HCT116 (cell line): ENCODE results near the gene MVK. TPM values are rescaled to one million over a fixed set of nuclear protein-coding genes. Genes with fewer than 3 reads are reported as not detected.

Experiments
- ATAC-seq: fragments of 200-7000 bp; cut with Tn5 transposase; 2 replicates; pipeline ENCODE4 v1.9.1; 2020; ENCODE audit warnings: mild to moderate bottlenecking, moderate library complexity
- BruUV-seq: library from RNA; stranded (reverse); fragments of 400-500 nt; replicated peaks from 2 replicates; lab custom pipeline; 2021; lab: Mats Ljungman, UMichigan
- CTCF ChIA-PET: fragments of 300-600 bp; sonication (Branson Sonifier 250); formaldehyde crosslinking; loops from one replicate; lab custom pipeline; 2021; ENCODE audit warnings: antibody characterized with exemption; lab: Charles Lee
- POLR2A ChIA-PET: fragments of 300-600, 350-600 bp; sonication (Branson Sonifier 250); formaldehyde crosslinking; loops from one replicate; lab custom pipeline; 2021; ENCODE audit warnings: antibody characterized with exemption; lab: Charles Lee
- RAD21 ChIA-PET, 2 experiments: fragments of 300-600 bp; sonication (Branson Sonifier 250); formaldehyde crosslinking; loops; one replicate each; lab custom pipeline; 2023; ENCODE audit warnings: low total read pairs in 2 of 2; ENCODE audit not compliant: uncharacterized antibody in 2 of 2, unreplicated experiment in 2 of 2, low non-redundant PET in 1 of 2; lab: Charles Lee
- DNase-seq: peaks from one replicate; pipeline ENCODE4 v3.0.0-alpha.2; 2010; ENCODE audit warnings: low read depth, low spot score
- H2AFZ ChIP-seq: fragments of 200-600 bp; shearing (Covaris generic), sonication (generic); 2 replicates; pipeline ENCODE4 v1.6.1; 2017; ENCODE audit warnings: low read depth, mixed run types, mixed read lengths, antibody characterized with exemption, low read length; ENCODE audit not compliant: poor library complexity, severe bottlenecking
- H3K27ac ChIP-seq: 2 replicates; pipeline ENCODE4 v1.5.1; 2012; ENCODE audit warnings: low read depth, low read length
- H3K27me3 ChIP-seq: fragments of 200-600 bp; sonication (generic); 2 replicates; pipeline ENCODE4 v1.6.1; 2016; ENCODE audit warnings: mixed run types, low read length, mixed read lengths; ENCODE audit not compliant: insufficient read depth
- H3K36me3 ChIP-seq, 2 experiments: fragments of 200-500 bp in 1 of 2; fragments of 200-600 bp in 1 of 2; sonication (Bioruptor generic) in 1 of 2; sonication (generic) in 1 of 2; 2 replicates each; pipeline versions ENCODE4 v1.5.1 to v1.6.1; 2014 to 2016; ENCODE audit warnings: low read length in 2 of 2, inconsistent platforms in 1 of 2, mixed read lengths in 1 of 2, mixed run types in 1 of 2; ENCODE audit not compliant: insufficient read depth in 2 of 2, control insufficient read depth in 1 of 2
- H3K4me1 ChIP-seq, 2 experiments: fragments of 200-600 bp in 1 of 2; sonication (generic) in 1 of 2; 2 replicates each; pipeline versions ENCODE4 v1.5.1 to v1.6.1; 2012 to 2017; ENCODE audit warnings: low read length in 2 of 2, inconsistent platforms in 1 of 2, mild to moderate bottlenecking in 1 of 2, mixed read lengths in 1 of 2, mixed run types in 1 of 2, moderate library complexity in 1 of 2; ENCODE audit not compliant: insufficient read depth in 2 of 2, control insufficient read depth in 1 of 2
- H3K4me2 ChIP-seq: fragments of 200-600 bp; sonication (generic); 2 replicates; pipeline ENCODE4 v1.6.1; 2017; ENCODE audit warnings: mixed run types, low read length, mixed read lengths
- H3K4me3 ChIP-seq, 2 experiments: fragments of 200-600 bp in 1 of 2; sonication (generic) in 1 of 2; replicated peaks in 1 of 2; 2 replicates each; pipeline ENCODE4 v1.5.1; 2011 to 2016; ENCODE audit warnings: low read length in 2 of 2, control low read depth in 1 of 2, low read depth in 1 of 2, mild to moderate bottlenecking in 1 of 2, mixed read lengths in 1 of 2, mixed run types in 1 of 2
- H3K79me2 ChIP-seq: fragments of 200-600 bp; sonication (generic); 2 replicates; pipeline ENCODE4 v1.6.1; 2017; ENCODE audit warnings: mild to moderate bottlenecking, mixed run types, low read length, moderate library complexity, mixed read lengths; ENCODE audit not compliant: insufficient read depth
- H3K9ac ChIP-seq: fragments of 200-600 bp; sonication (generic); 2 replicates; pipeline ENCODE4 v1.6.1; 2016; ENCODE audit warnings: low read length, mixed read lengths
- H3K9me2 ChIP-seq: fragments of 200-600 bp; sonication (generic), shearing (Covaris generic); 2 replicates; pipeline ENCODE4 v1.6.1; 2017; ENCODE audit warnings: mixed run types, mild to moderate bottlenecking, moderate library complexity; ENCODE audit not compliant: insufficient read depth
- H3K9me3 ChIP-seq, 2 experiments: fragments of 200-500 bp in 1 of 2; fragments of 200-600 bp in 1 of 2; sonication (Bioruptor generic) in 1 of 2; sonication (generic) in 1 of 2; 2 replicates each; pipeline ENCODE4 v1.6.1; 2014 to 2017; ENCODE audit warnings: low read length in 2 of 2, mixed read lengths in 2 of 2, inconsistent platforms in 1 of 2, low read depth in 1 of 2, mild to moderate bottlenecking in 1 of 2, mixed run types in 1 of 2, moderate library complexity in 1 of 2; ENCODE audit not compliant: control insufficient read depth in 1 of 2, insufficient read depth in 1 of 2
- H4K20me1 ChIP-seq: fragments of 200-600 bp; sonication (generic), shearing (Covaris generic); 2 replicates; pipeline ENCODE4 v1.6.1; 2017; ENCODE audit warnings: mixed run types, mild to moderate bottlenecking, moderate library complexity; ENCODE audit not compliant: insufficient read depth
- ATF3 ChIP-seq: IDR thresholded peaks from 2 replicates; pipeline ENCODE4 v1.6.1; 2012
- CEBPB ChIP-seq: IDR thresholded peaks from 2 replicates; pipeline ENCODE4 v1.6.1; 2012; ENCODE audit warnings: low read depth
- CTCF ChIP-seq, 3 experiments: fragments of 200-600 bp in 1 of 3; sonication (generic) in 1 of 3; IDR thresholded peaks in 2 of 3; conservative IDR thresholded peaks in 1 of 3; 2 replicates each; pipeline ENCODE4 v1.5.1; 2012 to 2017; ENCODE audit warnings: low read depth in 2 of 3, low read length in 2 of 3, antibody characterized with exemption in 1 of 3, borderline replicate concordance in 1 of 3, control low read depth in 1 of 3, mild to moderate bottlenecking in 1 of 3, mixed read lengths in 1 of 3, mixed run types in 1 of 3, moderate library complexity in 1 of 3; ENCODE audit not compliant: insufficient read depth in 1 of 3
- RAD21 ChIP-seq: IDR thresholded peaks from 2 replicates; pipeline ENCODE4 v1.6.1; 2012; ENCODE audit warnings: low read depth, mild to moderate bottlenecking
- SIN3A ChIP-seq: IDR thresholded peaks from 2 replicates; pipeline ENCODE4 v1.6.1; 2012; ENCODE audit warnings: low read depth
- SP1 ChIP-seq: IDR thresholded peaks from 2 replicates; pipeline ENCODE4 v1.6.1; 2012; ENCODE audit warnings: low read depth
- TCF7L2 ChIP-seq: IDR thresholded peaks from 2 replicates; pipeline ENCODE4 v1.7.0; 2011; ENCODE audit warnings: borderline replicate concordance, inconsistent platforms; ENCODE audit not compliant: insufficient read depth, insufficient read length; ENCODE audit errors: extremely low read depth
- ZNF274 ChIP-seq: fragments of 200-500 bp; sonication (Bioruptor generic); IDR thresholded peaks from 2 replicates; pipeline ENCODE4 v1.6.1; 2014; ENCODE audit warnings: mild to moderate bottlenecking, low read depth, low read length, inconsistent platforms
- intact Hi-C: fragments of 100-400 bp; cut with micrococcal nuclease; formaldehyde crosslinking; loops from 2 replicates; pipeline ENCODE4 v1.10.0; 2022
- total RNA-seq: library from RNA; stranded (reverse); gene quantifications from one replicate; pipeline ENCODE4 v1.2.1, GENCODE V29; 2021; ENCODE audit not compliant: unreplicated experiment

The MVK gene
- total RNA-seq, 1 experiment from 2014 or later, result 17.3 TPM

GRCh38 chr12:109542876-109543275, 30.7 kb upstream of the MVK start:
- DNase-seq (no peak), ATAC-seq (no peak)
- no peak overlapping the region for H3K9ac ChIP-seq
- H2AFZ ChIP-seq, result no peak overlapping the region
- H3K27me3 ChIP-seq, result no peaks in the 10 kb centered on the region
- H3K27ac ChIP-seq, result no peak overlapping the region
- H3K4me2 ChIP-seq, result no peak overlapping the region
- H3K79me2 ChIP-seq, result no peaks in the 10 kb centered on the region
- RAD21 ChIA-PET, result no interaction called here
- CTCF ChIA-PET, result no interaction called here
- intact Hi-C loops, result no loop called here
- H3K9me3 ChIP-seq, result no peaks in the 10 kb centered on the region
- BruUV-seq, result no TSS peak
- peaks cover 0 to 24% of the 10 kb centered on the region in 2 experiments; a peak in 2 of 4 replicates for H3K4me1 ChIP-seq
- TF ChIP-seq SP1 (no peak), TCF7L2 (no peak), SIN3A (no peak), RAD21 (no peak), ATF3 (no peak), CTCF (IDR thresholded peaks at IDR 0.05 in 2 of 3, conservative IDR thresholded peaks at IDR 0.05 in 1 of 3; ENCODE audit: borderline replicate concordance in 1 of 3, insufficient read depth in 1 of 3, low read depth in 2 of 3, low read length in 2 of 3) (no peak), ZNF274 (no peak), CEBPB (no peak)
- no peaks in the 10 kb centered on the region for H4K20me1 ChIP-seq
- no peaks in the 10 kb centered on the region for H3K36me3 ChIP-seq
- no peak overlapping the region for H3K4me3 ChIP-seq
- H3K9me2 ChIP-seq, result no peaks in the 10 kb centered on the region
- POLR2A ChIA-PET, result no interaction called here
